GM13977 (cell line): ENCODE results near the gene ACVR1C.

ENCODE experiments used
- DNase-seq: peaks from one replicate; pipeline ENCODE4 v3.0.0; 2012; ENCODE audit warnings: low spot score
- CTCF ChIP-seq: IDR thresholded peaks from 2 replicates; pipeline ENCODE4 v1.5.1; 2012; ENCODE audit warnings: mild to moderate bottlenecking, control low read depth; ENCODE audit not compliant: insufficient read depth; ENCODE audit errors: extremely low read depth, missing control alignments
- in situ Hi-C: fragments of 300-500 bp; cut with MboI; formaldehyde crosslinking; loops from one replicate; pipeline ENCODE4 v1.12.0; 2022; ENCODE audit warnings: low sequenced_read_pairs, low pct_unique_long_range_greater_than_20kb, mixed read lengths, inconsistent platforms; ENCODE audit not compliant: unreplicated experiment

Gene ACVR1C

GRCh38 chr2:157497638-157498314, 130.9 kb downstream of the ACVR1C start:
- in situ Hi-C loops, result loop anchor here (25.0 kb wide), 1 partner anchor 515 kb away; no protein-coding TSS in a partner anchor
- TF ChIP-seq CTCF, result peak; percentile 82
- peak; percentile 38 for DNase-seq

- peak; percentile 55 for DNase-seq
- in situ Hi-C loops, result loop anchor here (25.0 kb wide), 1 partner anchor 520 kb away; no protein-coding TSS in a partner anchor
- peak; percentile 89 for TF ChIP-seq CTCF
Measured at GRCh38 chr2:157492189-157492773, 136.4 kb downstream of the ACVR1C start.

- no peak for TF ChIP-seq CTCF
- DNase-seq, result no peak
- in situ Hi-C loops, result loop anchor here (10.0 to 25.0 kb wide), 2 partner anchors 65 to 522 kb away; no protein-coding TSS in a partner anchor
Measured at GRCh38 chr2:157489983-157490382, 138.7 kb downstream of the ACVR1C start.

DNA sequence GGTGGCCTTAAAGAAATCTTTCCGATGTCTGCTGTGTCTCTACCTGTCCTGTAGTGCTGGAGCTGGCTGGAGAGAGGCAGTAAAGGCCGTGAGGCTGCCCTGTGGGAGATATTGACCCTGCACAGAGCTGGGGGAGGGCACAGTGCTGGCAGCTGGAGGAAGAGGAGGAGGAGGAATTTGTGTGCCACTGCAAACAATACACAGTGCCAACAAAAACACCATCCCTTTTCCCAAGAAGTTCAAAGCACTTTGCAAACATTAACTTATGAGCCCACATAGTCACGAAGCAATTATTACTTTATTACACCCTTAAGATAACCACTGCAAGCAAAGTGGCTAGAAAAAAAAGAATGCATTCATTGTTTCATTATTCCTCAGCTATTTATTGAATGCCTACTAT, 139.8 kb downstream of the ACVR1C start:
- in situ Hi-C loops, result loop anchor here (10.0 to 25.0 kb wide), 2 partner anchors 64 to 523 kb away; no protein-coding TSS in a partner anchor
- DNase-seq, result no peak
- TF ChIP-seq CTCF, result no peak

DNA sequence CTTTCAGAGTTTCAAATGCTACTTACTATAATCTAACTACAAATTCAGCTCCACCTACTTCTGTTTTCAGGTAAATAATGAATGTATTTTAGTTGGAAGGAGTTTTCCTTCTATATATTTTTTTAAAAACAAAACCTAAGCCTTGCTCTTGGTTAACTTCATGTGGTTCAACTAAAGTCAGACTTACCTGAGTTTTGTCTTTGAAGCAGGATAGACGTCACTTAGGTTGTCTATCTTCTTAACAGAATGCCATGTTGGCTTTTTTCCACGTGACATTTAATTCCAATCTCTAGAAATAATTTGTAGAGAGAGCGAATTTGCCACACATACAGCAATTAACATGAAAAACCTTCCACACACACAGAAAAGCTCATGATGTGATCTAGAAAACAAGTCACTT, 140.9 kb downstream of the ACVR1C start:
- in situ Hi-C loops, result loop anchor here (10.0 to 25.0 kb wide), 2 partner anchors 63 to 525 kb away; no protein-coding TSS in a partner anchor
- DNase-seq, result no peak

DNA sequence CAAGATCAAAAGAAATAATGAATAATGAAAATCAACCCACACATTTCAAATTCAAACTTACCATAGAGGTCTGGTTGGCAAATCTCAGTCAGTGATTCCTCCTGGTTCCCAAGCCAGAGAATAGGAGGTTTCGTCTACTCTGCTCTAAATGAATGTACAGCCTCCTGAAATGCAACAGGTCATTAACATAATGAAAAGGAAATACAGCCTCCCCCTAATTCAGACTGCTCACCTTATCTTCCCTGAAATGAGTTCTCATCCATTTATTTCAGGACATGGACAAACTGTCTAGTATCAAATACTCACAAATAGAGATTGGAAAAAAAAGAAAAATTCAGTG, 141.4 kb downstream of the ACVR1C start:
- in situ Hi-C loops, result loop anchor here (10.0 to 25.0 kb wide), 2 partner anchors 62 to 525 kb away; no protein-coding TSS in a partner anchor
- TF ChIP-seq CTCF, result no peak
- DNase-seq, result no peak

More for the DNA sequence above, 140.9 kb downstream of the ACVR1C start:
- no peak for TF ChIP-seq CTCF
